Limb (tissue), 2 donors: Measurements from ENCODE around the gene RNF10.
"Not testable (repeated sequence)": the region's sequence is repeated elsewhere in the genome, so short reads cannot be mapped to it uniquely, and the experiment has no call there.

Source experiments
- DNase-seq, 2 donors: peaks; one replicate each; pipeline ENCODE4 v3.0.0-alpha.2; 2016; ENCODE audit errors: extremely low spot score in 2 of 2

RNF10 gene

DNA sequence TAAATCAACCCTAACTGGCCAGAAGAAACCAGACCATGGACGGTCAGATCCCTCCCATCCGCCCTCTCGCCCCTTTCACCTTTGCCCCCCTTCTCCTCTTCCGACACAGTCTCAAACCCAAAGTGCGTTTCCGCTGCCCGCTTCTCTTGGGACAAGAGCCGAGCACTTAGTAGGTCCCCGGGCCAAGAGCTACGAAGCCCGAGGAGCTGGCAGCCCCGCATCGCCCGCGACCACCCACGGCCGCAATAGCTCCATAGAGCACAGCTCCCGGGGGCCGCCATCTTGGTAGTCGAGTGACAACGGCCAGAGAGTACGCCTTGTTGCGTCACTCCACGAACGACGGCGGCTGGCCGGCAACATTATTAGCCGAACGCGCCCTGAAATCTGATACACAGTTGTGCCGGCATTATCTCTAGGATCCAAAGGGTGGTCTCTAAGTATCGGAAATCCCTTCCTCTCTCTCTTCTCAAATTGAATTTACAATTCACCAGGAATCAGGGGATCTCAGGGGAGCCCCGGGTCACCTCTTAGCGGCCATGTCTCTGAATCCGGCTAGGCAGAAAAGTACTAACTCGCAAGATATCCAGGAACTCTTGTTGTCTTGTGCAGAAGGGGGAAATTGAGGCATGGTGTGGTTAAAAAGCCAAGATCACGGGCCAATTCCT is 5.2 kb upstream of the RNF10 start, which contains the start of gene COQ5:
Gene COQ5, minus strand, starts transcription at position 298 of the 665 bp plus-strand sequence. Its CDS starts 17 bp downstream, at position 281.
- DNase-seq, result peak; percentile 95 to 96

DNA sequence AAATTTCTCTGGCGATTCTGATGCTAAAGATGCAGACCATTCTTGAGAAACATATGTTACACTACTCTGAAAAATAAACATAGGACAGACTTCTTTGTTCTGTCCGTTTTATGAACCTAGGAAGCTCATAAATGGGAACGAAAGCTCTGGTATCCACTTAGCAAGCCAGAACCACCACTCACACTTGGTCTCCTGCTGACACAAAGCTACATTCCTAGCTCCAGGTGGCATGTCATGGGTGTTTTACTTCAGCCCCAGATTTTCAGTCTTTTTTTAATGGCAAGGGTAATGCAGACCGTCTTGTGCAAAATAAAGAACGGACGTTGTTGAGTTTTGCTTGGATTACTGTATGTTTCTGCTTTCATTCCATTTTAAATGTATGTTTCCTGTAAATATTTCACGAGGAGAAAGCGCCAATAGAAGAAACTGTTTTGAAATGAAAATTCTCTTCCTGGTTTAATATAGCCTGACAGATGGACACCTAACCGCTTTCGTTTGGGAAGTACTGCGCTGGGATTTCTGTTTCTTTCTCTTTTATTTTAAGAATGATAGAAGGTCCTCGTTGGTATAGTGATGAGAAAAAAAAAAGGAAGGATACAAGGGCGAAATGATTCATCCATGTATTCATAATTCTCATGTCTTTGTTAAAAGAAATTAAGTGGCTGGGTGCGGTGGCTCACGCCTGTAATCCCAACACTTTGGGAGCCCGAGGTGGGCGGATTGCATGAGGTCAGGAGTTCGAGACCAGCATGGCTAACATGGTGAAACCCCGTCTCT is 4.3 kb upstream of the RNF10 start:
- peak; percentile 30 for DNase-seq

DNA sequence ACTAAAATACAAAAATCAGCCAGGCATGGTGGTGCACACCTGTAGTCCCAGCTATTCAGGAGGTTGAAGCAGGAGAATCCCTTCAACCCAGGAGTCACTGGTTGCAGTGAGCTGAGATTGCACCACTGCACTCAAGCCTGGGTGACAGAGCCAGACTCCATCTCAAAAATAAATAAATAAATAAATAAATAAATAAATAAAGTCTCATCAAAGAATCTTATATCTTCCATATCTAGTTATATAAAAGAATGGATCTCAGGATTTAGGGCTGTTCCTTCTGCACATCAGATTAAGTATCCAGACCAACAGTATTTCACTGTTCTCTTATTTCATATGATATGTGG is 3.8 kb upstream of the RNF10 start:
- not testable (repeated sequence) for DNase-seq

DNA sequence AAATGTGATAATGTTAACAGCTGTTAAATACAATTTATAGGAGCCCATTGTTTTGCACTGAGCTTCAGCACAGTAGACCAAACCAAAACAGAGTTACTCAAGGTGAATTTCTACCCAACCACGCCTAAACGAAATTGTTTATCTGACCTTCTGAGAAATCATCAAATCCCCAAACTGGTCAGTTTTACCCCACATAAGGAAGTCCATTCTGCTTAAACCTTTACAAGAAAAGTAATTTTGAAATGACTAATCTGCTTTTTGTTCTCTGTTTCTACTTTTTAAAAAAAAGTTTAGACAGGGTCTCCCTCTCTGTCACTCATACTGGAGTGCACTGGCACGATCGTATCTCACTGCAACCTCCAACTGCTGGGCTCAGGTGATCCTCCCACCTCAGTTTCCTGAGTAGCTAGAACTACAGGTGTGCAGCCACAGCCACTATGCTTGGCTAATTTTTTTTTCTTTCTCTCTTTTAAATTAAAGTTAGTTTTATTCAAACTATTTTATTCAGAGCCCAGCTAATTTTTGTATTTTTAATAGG is 1.4 kb upstream of the RNF10 start:
- no peak for DNase-seq

DNA sequence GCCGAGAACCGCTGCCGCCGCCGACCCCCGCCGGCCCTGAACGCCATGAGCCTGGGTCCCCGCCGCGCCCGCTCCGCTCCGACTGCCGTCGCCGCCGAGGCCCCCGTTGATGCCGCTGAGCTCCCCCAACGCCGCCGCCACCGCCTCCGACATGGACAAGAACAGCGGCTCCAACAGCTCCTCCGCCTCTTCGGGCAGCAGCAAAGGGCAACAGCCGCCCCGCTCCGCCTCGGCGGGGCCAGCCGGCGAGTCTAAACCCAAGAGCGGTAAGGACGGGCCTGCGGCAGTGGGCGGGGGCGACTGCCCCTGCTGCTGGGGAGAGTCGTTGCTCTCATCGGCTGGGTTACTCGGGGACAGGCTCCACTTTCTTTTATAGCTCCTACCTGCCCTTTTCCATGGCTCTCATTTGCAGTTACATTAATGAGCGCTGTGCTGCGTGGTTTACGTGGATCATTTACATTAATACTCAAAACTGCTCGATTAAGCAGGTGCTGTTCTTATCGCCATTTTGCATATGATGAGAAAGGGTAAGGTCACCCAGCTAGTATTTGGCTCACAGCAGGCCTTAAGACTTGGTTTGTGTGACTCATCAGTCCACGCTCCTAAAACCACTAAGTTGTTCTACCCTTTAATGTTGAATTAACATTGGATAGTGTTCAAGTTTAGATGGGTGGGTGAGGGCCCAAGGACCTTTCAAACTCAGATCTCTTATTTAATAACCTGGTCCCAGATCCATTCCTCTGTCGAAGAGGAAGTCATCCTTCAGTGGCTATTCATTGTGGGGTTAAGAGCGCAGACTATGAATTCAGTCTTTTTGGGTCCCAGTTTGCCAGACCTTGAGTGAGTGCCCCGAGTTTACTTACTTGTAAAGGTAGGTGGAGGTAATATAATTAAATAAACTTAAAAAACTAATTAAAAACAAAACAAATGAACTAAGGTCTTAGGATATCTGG is 823 bp downstream of the RNF10 start:
- peak; percentile 51 to 73 for DNase-seq

DNA sequence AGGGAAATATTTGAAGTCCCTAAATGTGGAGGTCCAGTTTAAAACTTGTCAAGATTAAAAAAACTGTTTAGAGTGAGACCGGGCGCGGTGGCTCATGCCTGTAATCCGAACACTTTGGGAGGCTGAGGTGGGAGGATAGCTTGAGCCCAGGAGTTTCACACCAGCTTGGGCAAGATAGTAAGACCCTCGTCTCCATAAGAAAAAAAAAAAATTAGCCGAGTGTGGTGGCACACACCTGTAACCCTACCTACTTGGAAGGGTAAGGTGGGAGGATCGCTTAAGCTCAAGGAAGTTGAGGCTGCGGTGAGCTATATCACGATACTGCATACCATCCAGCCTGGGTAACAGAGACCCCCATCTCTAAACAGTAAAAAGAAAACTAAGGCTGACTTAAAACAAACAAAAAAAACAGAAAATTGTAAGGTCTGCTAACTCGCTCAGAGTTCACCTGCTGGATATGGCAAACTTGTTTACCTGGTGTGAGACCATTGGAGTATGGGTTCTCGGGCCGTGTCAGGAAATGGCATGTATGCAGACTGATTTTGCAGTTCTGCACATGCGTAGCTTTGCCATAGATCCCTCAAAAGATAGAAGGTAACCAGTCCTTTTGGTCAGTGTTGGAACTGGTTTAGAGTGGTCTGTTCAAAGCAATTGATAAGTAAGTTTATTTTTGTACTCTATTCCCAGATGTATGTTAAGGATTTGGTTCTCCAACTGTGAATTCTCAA is 2.1 kb downstream of the RNF10 start:
- DNase-seq, result no peak

DNA sequence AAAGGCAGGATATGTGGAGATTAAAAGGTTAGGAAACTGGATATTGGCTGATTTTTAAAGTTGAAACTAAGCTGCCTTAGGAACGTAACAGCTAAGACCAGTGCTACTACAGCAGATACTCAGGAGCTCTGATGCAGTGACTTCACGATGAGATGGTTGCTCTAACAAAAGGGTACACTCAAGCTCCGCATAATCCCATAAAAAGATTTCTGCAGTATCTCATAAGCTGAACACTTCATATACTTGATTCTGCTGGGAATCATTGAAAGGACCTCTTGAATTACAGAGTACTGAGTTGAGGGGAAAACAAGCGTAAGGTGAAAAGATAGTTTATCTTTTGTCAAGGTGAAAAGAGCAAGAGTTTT is 3.7 kb downstream of the RNF10 start:
- no peak for DNase-seq

DNA sequence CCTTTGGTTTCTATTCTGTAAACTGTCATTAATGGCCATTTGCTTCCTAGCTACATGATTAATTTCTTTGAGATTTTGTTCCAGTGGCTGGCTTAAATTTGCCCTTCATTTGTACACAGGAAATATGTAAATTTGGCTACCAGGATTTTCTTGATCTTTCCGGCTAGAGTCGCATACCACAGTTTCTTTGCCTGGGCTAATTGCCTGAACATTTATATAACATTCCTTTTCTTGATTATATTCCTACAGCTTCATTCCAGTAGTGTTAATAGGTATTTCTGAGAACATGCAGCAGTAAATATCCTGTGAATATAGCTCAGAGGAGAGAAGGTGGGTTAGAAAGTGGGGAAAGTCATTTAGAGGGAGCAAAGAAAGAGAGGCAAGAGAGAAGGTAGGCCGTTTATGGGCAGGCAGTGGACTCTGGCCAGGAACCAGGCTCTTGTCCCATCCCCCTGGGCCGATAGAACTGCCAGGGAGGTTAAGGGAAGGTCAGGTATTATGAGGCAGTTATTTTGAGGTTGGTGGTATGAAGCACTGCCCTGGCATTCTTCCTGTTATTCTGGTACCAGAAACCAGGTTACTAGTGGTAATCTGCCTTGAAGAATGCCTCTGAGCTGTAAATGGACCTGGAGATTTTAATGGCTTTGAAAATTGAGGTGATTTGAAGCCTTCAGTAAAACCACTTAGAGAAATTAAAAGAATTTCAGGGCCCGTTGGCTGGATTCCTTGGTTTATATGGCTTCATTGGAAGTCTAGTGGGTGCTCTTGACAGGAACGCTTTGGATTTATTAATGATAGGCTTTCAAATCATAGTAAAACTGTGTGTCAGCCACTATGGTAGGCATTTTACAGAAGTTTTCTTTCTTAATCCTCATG is 4.4 kb downstream of the RNF10 start:
- DNase-seq, result no peak

DNA sequence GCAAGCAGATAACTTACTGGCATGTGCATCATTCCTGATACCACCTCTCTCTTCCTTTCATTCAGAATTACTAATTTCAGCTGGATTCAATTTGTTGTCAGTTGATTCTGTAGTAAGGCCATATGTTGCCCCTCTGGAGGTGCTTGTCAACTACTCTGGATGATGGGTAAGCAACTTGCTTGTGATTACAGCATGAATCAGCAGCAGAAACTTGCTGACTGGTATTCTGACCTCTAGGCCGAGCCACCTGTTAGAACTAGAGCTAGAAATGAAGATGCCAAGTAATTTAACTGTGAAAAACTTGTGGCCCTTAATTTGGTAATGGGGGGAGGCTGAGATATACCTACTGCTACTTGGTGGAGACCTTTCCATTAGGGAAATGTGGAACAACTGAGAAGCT is 5.1 kb downstream of the RNF10 start:
- no peak for DNase-seq

DNA sequence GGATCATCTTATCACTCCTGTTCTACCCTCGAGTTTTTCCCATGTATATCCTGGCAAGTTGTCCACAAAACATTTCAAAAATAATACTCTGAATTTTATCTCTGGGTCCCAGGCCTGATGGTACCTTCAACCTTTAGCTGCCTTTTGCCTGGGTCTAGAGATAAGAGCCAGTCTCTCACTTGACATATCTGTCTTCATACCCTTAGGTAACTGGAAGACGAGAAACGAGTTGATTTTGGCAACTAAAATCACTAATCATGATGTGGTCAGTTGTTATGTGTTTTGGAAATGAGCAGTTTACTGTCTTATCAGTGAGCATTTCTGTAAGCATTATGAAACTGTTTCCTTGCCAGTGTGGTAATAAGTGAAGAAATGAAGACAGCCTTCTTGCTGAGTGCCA is 6.3 kb downstream of the RNF10 start:
- DNase-seq, result no peak

DNA sequence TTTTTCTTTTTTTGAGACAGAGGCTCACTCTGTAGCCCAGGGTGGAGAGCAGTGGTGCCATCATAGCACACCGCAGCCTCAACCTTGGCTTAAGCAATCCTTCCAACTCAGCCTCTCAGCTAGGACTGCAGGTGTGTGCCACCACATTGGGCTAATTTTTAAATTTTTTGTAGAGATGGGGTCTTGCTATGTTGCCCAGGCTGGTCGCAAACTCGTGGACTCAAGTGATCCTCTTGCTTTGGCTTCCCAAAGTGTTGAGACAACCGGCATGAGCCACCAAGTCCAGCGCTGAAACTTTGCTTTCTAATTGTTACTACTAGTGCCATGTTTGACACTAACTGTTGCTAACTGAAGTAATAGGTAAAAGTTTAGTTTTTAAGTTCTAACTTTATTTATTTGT is 8.0 kb downstream of the RNF10 start:
- DNase-seq, result no peak

DNA sequence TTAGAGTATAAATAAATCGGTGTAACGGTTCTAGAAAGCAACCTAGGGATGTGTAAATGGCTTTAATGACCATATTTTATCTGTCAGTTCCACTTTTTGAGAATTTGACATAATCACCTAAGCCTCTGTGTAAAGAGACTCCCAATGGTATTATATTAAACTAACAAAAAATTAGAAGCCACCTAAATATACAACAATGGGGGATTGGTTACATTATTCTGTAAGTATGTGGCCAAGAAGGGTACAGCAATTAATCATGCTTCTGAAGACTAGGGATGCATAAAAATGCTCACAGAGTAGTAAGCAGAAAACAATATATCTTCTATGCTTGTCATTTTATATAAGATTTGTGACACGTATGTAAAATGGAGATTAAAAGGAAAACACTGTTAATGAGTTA is 10.5 kb downstream of the RNF10 start:
- no peak for DNase-seq

DNA sequence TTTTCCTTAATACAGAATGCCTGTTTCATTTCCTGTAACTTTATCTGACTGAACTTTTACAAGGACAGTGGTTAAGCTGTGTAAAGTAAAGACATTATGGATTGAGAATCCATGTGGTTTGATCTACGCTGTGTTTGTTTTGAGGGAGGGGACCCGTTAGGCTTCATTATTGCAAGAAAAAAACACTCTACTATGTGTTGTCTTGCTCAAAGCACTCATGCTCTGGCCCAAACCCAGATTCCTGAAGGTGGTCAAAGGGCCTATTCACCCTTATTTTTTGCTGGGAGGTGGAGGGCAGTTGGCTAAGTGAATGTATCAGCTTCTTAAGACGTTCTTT is 11.9 kb downstream of the RNF10 start:
- no peak for DNase-seq

DNA sequence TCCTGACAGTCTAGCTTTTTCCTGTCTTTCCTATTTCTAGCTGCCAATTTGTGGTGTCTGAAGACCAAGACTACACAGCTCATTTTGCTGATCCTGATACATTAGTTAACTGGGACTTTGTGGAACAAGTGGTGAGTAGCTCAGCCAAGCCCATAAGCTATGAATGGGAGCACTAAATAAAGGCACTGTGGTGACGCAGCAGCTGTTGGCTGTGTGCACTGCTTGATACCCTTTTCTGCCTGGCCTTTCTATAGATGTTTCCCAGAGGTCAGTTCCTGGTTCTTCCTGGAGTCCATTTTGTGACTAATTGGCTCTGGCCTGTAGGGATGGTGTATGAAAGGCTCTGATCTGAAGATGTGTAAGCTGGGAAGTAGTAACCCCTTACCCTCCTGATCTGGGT is 20.5 kb downstream of the RNF10 start:
- DNase-seq, result no peak

DNA sequence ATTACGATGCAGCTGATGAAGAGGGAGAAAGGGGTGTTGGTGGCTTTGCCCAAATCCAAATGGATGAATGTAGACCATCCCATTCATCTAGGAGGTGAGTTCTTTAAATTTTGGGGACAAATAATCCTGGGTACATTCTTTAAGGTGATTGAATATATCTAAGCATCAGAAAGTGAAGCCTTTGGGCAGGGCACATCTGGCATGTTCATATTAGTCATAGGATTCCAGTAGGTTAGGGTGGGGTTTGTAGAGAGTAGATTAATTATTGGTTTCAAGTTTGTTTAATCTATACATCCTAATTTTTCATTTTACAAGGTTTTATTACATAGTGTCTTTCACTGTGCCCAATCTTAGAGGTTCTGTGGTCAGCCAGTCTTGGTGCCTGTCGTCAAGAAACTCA is 23.4 kb downstream of the RNF10 start:
- no peak for DNase-seq

DNA sequence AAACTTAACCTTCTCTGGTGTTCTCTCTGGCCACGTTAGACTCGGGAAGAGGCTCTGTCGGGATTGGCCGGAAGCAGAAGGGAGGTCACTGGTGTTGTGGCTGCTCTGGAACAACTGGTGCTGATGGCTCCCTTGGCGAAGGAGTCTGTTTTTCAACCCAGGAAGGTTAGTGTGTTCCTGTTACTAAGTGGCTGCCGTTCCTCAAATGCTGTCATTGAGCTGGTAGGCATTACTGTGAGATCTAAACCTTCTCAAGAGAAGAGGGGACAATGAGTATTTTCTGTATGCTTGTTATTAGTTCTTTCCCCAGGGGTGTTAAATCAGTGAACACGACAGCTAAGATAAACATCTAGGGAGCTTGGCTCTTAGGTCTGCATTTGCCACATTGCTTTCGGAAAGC is 28.8 kb downstream of the RNF10 start:
- no peak for DNase-seq

DNA sequence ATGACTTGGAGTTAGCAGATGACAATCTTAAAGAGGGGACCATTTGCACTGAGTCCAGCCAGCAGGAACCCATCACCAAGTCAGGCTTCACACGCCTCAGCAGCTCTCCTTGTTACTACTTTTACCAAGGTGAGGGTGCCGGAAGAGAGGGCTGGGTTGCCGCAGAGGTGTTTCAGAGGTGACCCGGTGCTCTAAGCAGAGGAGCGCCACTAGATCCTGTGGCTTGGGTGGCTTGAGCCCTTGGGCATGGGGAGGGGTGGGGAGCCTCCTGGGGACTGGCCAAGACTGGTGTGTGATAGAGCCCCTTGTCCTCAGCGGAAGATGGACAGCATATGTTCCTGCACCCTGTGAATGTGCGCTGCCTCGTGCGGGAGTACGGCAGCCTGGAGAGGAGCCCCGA is 29.3 kb downstream of the RNF10 start:
- no peak for DNase-seq

DNA sequence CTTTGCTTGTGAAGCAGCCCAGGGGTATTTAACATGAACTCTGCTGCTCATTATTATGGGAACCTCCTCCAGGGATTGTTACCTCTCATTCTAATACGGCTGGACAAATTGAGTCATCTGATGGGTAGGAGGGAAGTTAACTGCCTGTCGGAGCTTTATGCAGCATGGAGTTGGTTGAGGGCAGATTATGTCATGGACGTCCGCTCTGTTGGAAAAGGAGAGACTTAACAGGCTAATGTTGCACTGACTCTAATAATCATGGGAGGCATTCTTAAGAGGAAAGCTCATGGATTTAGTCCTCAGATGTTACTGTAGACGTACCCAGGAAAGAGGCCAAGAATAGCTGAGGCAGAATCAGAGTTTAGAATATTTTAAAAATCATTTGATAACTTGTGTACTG is 37.1 kb downstream of the RNF10 start:
- no peak for DNase-seq

DNA sequence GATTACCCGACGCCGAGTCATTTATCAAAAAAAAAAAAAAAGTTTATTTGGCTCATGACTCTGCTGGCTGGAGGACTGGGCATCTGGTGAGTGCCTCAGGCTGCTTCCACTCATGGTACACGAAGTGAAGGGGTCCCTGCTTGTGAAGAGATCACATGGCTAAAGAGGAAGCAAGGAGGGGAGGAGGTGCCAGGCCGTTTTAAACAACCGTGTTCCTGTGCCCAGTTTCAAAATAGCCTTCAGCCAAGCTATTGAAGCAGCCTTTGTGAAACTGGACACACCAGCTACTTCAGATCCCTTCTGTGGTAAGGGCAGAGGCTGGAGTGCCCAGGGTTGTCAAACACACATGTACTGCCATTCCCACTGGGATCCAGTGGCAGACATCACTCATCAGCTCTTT is 39.4 kb downstream of the RNF10 start:
- no peak for DNase-seq

DNA sequence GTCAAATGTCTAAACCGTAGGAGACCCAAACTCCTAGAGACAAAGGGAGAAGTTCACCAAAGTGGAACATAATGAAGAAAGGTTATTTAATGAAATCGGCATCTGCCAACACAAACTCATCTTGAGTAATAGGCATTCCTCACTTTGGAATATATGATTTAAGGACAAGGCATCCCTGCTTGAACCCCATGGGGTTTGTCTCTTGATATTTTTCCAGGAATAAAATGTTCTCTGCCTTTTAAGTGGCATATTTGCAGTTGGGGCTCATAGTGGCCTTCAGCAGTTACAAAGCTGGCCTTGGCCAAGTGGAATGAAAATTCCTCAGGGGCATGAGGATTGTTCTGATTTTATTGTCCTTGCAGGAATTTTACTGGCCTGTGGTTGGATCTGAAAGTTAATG is 40.0 kb downstream of the RNF10 start:
- DNase-seq, result no peak
